HK-2 (cell line): ENCODE measurements around the gene PRDM15.

ENCODE experiments used
- DNase-seq: peaks from one replicate; pipeline ENCODE4 v3.0.0-alpha.2; 2018; ENCODE audit not compliant: unreplicated experiment

Gene PRDM15

GRCh38 chr21:41824466-41825207 is 54.5 kb downstream of the PRDM15 start:
- no peak for DNase-seq

GRCh38 chr21:41823906-41824305 is 55.2 kb downstream of the PRDM15 start:
- no peak for DNase-seq

GRCh38 chr21:41823166-41823565 is 56.0 kb downstream of the PRDM15 start:
- no peak for DNase-seq

GRCh38 chr21:41821756-41822431 is 57.2 kb downstream of the PRDM15 start:
- DNase-seq = no peak

GRCh38 chr21:41821081-41821755 is 57.9 kb downstream of the PRDM15 start:
- no peak for DNase-seq

- no peak for DNase-seq
Observed at GRCh38 chr21:41820384-41821080, 58.6 kb downstream of the PRDM15 start.

- no peak for DNase-seq
Observed at GRCh38 chr21:41819856-41820281, 59.3 kb downstream of the PRDM15 start.

GRCh38 chr21:41819236-41819855 is 59.8 kb downstream of the PRDM15 start:
- no peak for DNase-seq

GRCh38 chr21:41817877-41818855 is 61.0 kb downstream of the PRDM15 start:
- DNase-seq = no peak

- peak; percentile 17 for DNase-seq
Observed at GRCh38 chr21:41817228-41817627, 61.9 kb downstream of the PRDM15 start.

- DNase-seq = peak; percentile 9
Observed at GRCh38 chr21:41816583-41817165, 62.5 kb downstream of the PRDM15 start.

GRCh38 chr21:41815652-41816582 is 63.2 kb downstream of the PRDM15 start:
- DNase-seq = no peak

- no peak for DNase-seq
Observed at GRCh38 chr21:41813226-41813625, 65.9 kb downstream of the PRDM15 start.

- DNase-seq = no peak
Observed at GRCh38 chr21:41812679-41813078, 66.5 kb downstream of the PRDM15 start.

- no peak for DNase-seq
Observed at GRCh38 chr21:41810597-41810932, 68.6 kb downstream of the PRDM15 start.

- no peak for DNase-seq
Observed at GRCh38 chr21:41809891-41810596, 69.1 kb downstream of the PRDM15 start.

GRCh38 chr21:41808846-41809245 is 70.3 kb downstream of the PRDM15 start:
- DNase-seq = no peak

GRCh38 chr21:41808094-41808493 is 71.0 kb downstream of the PRDM15 start:
- no peak for DNase-seq

GRCh38 chr21:41806773-41807172 is 72.4 kb downstream of the PRDM15 start:
- no peak for DNase-seq
